ENCODE measurements around the gene ZNF598. TPM values are rescaled to one million over a fixed set of nuclear protein-coding genes. Genes with fewer than 3 reads are reported as not detected.

The ZNF598 gene
- total and polyA plus RNA-seq, 2 experiments from 2014 or later = 8.5 to 48.6 TPM

- Histone ChIP-seq H3K27me3 (ENCODE audit: insufficient read depth) (peaks cover 36% of the 10 kb centered on the region), H3K4me2 (peak overlapping the region; percentile 89), H4K20me1 (replicated peaks; ENCODE audit: insufficient read depth) (no peaks in the 10 kb centered on the region; the same call in none of the 2 replicates), H3K79me2 (replicated peaks; ENCODE audit: insufficient read depth) (peaks cover 1% of the 10 kb centered on the region; the same call in 1 of the 2 replicates), H3K9me2 (ENCODE audit: insufficient read depth) (no peaks in the 10 kb centered on the region), H3F3A (replicated peaks; ENCODE audit: low read depth) (peaks cover 31% of the 10 kb centered on the region), H3K4me1 (ENCODE audit: insufficient read depth) (peaks cover 19% of the 10 kb centered on the region), H2AFZ (0 out of 2 replicates have a peak overlapping the region, but pooled peaks have one; percentile 38), H3K4me3 (peak overlapping the region; percentile 68), H3K27ac (ENCODE audit: low read depth) (no peak overlapping the region), H3K36me3 (ENCODE audit: insufficient read depth) (no peaks in the 10 kb centered on the region)
- Mint-ChIP-seq H3K27me3 (ENCODE audit: insufficient read depth, low read depth, poor library complexity) (peaks cover 47% of the 10 kb centered on the region), H3K36me3 (ENCODE audit: low read depth) (peaks cover 13% of the 10 kb centered on the region), H3K27ac (no peak overlapping the region), H3K4me1 (peaks cover 23% of the 10 kb centered on the region), H3K4me3 (peak overlapping the region; percentile 68), H3K9me3 (no peaks in the 10 kb centered on the region)
- peak; percentile 66 for DNase-seq (ENCODE audit: low spot score)
- ATAC-seq = peak; percentile 4
- no peak for TF ChIP-seq STAT1 (IDR thresholded peaks at IDR 0.05; ENCODE audit: unreplicated experiment)
- peak; percentile 19 for TF ChIP-seq EZH2 (IDR thresholded peaks at IDR 0.05; ENCODE audit: low read depth, unreplicated experiment)
Measured at GRCh38 chr16:1980030-1980769, 29.4 kb downstream of the ZNF598 start.

- TF ChIP-seq ZNF114 (CRISPR knock-in tag; IDR thresholded peaks at IDR 0.05) (no peak), ETS1 (IDR thresholded peaks at IDR 0.05) (peak; percentile 11; the same call in 1 of the 2 replicates), JUNB (IDR thresholded peaks at IDR 0.05; ENCODE audit: unreplicated experiment) (no peak), POLR2AphosphoS5 (IDR thresholded peaks at IDR 0.05; ENCODE audit: low read depth) (peak; percentile 84), ZNF331 (CRISPR knock-in tag; IDR thresholded peaks at IDR 0.05; ENCODE audit: low read depth) (no peak)
- Mint-ChIP-seq H3K9me3 (no peaks in the 10 kb centered on the region), H3K4me1 (peaks cover 19% of the 10 kb centered on the region), H3K36me3 (ENCODE audit: low read depth) (peaks cover 11% of the 10 kb centered on the region; the same call in 2 of the 3 replicates), H3K27me3 (ENCODE audit: insufficient read depth, low read depth, poor library complexity) (peaks cover 42% of the 10 kb centered on the region), H3K4me3 (peak overlapping the region; percentile 68), H3K27ac (no peak overlapping the region)
- Histone ChIP-seq H3K4me2 (peak overlapping the region; percentile 89), H4K20me1 (replicated peaks; ENCODE audit: insufficient read depth) (no peaks in the 10 kb centered on the region; the same call in none of the 2 replicates), H3F3A (replicated peaks; ENCODE audit: low read depth) (peaks cover 25% of the 10 kb centered on the region), H3K36me3 (ENCODE audit: insufficient read depth) (no peaks in the 10 kb centered on the region), H3K9me2 (ENCODE audit: insufficient read depth) (no peaks in the 10 kb centered on the region), H3K4me1 (ENCODE audit: insufficient read depth) (peaks cover 16% of the 10 kb centered on the region), H2AFZ (0 out of 2 replicates have a peak overlapping the region, but pooled peaks have one; percentile 18), H3K79me2 (replicated peaks; ENCODE audit: insufficient read depth) (no peaks in the 10 kb centered on the region), H3K27me3 (ENCODE audit: insufficient read depth) (peaks cover 36% of the 10 kb centered on the region), H3K27ac (ENCODE audit: low read depth) (no peak overlapping the region), H3K4me3 (peak overlapping the region; percentile 68)
- ATAC-seq (peak; percentile 48), DNase-seq (ENCODE audit: low spot score) (peak; percentile 78)
Measured at GRCh38 chr16:1979271-1980029, 30.2 kb downstream of the ZNF598 start.

All from GM23338 (cell line).